NCI-H82 treated with DMSO at 0.1 percent for 48 hours (cell line): ENCODE results near the gene FADS2.

Source experiments
- DNase-seq: peaks from one replicate; lab custom pipeline; 2025; ENCODE audit not compliant: unreplicated experiment; lab: John Stamatoyannopoulos, UW

The FADS2 gene

DNA sequence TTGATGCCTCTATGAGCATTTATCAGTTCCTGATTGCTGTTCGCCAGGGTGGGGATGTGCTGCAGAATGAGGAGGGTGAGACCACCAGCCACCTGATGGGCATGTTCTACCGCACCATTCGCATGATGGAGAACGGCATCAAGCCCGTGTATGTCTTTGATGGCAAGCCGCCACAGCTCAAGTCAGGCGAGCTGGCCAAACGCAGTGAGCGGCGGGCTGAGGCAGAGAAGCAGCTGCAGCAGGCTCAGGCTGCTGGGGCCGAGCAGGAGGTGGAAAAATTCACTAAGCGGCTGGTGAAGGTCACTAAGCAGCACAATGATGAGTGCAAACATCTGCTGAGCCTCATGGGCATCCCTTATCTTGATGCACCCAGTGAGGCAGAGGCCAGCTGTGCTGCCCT is 32.6 kb upstream of the FADS2 start:
- no peak for DNase-seq

DNA sequence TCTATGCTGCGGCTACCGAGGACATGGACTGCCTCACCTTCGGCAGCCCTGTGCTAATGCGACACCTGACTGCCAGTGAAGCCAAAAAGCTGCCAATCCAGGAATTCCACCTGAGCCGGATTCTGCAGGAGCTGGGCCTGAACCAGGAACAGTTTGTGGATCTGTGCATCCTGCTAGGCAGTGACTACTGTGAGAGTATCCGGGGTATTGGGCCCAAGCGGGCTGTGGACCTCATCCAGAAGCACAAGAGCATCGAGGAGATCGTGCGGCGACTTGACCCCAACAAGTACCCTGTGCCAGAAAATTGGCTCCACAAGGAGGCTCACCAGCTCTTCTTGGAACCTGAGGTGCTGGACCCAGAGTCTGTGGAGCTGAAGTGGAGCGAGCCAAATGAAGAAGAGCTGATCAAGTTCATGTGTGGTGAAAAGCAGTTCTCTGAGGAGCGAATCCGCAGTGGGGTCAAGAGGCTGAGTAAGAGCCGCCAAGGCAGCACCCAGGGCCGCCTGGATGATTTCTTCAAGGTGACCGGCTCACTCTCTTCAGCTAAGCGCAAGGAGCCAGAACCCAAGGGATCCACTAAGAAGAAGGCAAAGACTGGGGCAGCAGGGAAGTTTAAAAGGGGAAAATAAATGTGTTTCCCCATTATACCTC is 32.1 kb upstream of the FADS2 start:
- DNase-seq = no peak

DNA sequence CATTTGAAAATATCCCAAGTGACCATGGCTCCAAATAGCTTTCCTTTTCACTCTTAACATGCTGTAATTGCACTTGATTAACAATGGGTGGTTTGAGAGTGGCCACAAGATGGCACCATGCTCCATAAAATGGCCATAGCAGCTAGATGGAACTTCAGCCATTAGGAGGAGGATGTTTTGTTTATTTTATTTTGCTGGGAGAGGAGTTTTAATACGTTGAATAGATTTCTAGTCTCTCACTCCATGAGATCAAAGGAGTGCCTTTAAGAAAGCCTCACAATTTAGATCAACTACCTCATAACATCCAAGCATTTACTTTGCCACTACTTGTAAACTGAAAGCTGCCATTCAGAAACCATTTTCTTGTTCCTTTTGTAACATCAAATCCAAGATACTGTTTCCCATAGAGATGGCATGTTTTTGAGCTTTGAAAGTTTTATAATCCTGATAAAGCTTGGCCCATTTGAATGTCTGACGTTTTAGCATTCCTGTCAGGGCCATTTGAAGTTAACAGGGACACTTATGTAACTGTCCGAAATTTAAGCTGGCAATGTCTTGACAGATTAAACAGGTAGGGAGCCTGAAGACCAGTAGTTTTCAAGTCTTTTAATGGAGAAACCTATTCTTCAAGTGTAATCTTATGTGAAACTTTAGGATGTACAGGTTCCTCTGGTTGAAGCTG is 30.7 kb upstream of the FADS2 start:
- peak; percentile 22 for DNase-seq

DNA sequence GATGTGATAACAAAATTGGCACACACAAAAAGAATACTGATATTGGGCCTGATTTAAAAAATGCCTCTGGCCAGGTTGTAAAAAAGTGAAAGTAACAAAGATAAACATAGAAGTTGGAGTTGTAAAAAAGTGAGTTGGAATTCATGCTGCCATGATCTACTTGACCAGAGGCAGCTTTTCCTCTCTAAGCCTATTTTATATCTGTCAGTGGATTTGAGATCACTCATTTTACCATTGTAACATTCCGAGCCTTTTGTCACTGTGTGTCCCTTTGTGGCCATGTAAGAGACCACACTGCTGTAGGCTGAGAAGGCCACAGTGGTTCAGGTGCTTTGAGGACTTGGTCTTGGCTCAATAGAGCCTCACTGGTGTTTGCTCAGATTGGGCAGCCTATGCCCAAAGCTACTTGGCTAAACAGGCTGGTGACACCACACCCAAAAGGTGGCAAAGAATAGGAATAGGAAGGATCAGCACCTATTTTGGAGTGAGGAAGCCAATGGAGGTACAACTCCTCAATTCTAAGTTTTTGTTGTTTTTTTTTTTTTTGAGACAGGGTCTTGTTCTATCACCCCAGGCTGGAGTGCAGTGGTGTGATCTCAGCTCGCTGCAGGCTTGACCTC is 28.3 kb upstream of the FADS2 start:
- DNase-seq = no peak

DNA sequence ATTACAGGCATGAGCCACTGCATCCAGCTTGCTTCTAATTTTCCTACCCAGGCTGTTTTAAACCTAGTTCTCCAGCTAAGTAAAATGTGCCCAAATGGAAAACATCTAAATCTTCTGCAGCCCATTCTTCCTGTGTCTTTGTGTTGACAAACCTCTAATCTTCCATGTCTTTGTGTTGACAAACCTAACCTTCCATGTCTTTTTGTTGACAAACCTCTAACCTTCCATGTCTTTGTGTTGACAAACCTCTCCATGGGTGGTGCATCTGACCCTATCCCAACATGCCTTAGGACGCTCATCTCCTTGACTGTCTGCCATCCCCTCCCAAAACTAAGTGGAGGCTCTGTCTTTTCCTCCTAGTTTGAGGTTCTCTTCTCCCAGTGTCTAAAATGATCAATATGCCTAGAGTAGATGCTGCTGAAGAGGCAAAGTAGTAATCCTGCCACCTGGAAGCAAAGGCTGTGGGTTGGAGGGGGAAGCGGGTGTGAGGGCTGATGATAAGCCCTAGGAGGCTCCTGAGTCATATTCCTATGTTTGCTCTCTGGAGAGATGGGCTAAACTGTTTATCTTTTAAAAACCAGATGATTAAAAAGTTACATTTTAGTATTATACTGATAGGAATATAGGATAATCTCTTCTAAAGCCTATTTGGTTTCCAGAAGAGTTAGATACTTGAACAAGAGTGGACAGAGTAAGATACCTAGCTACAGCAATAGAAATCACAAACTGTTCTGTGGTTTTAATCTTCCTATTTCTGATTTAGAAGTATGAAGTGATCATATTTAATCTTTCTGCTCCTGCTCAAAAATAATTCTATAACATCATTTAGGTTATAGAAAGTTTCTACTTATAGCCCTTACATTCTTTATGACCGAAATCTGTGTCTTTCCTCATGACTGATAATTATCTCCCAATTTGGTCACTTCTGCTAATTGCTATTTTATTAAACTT is 27.5 kb upstream of the FADS2 start:
- no peak for DNase-seq

DNA sequence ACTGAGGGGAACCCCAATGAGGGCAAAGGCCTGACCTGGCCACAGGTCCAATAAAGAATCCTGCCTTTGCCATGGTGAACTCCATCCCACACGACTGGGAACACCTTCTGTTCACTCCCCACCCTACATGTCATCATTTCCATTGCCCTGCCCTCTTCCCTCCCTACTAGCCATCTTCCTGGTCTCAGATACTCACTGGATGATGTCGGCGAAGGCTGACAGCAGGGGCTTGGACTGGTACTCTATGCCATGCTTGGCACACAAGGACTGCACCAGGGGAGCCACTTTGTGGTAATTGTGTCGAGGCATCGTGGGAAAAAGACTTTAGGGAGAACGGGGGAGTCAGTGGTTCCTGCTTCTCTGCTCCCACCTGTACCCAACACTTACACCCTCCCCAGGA is 25.5 kb upstream of the FADS2 start:
- DNase-seq = no peak

- DNase-seq = no peak
These were observed 24.0 kb upstream of the FADS2 start for GRCh38 chr11:61803889-61804647.

GRCh38 chr11:61805146-61805545 is 23.0 kb upstream of the FADS2 start:
- DNase-seq = no peak

DNA sequence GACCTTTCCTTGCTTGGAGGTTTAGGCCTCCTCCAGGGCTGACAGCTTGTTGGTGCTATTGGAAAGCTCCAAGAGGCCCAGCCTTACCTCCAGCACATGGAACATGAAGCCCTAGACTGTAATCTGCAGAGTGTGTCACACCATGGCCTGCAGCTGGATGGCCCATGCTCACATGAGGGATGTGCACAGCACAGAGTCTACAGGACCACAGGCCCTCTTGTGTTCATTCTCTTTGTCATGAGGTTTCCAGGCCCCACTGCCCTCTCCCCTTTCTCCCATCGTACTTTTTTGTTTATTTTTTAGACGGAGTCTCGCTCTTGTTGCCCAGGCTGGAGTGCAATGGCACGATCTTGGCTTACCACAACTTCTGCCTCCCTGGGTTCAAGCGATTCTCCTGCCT is 21.3 kb upstream of the FADS2 start:
- DNase-seq = no peak

DNA sequence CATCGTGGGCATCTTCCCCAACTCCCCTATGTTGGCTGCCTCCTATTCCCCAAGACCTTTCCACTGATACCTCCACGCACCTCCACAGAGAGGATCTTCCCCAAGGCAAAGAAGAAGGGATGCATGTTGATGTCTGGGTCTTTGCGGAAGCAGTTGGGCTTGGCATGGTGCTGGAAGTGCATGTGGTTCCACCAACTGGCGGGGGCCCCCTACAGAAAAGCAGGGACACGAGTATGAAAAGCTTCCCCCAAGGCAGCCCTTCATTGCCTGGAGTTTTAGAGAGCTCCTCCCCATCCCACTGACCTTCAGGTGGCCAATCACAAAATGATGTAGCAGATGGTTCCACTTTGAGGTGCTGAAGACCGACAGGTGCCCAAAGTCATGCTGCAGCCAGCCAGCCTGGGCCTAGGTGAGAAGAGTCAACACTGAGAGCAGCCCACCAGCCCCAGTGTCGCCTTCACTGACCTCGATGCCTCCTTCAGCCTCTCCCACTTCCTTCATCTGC is 17.4 kb upstream of the FADS2 start:
- DNase-seq = no peak

- no peak for DNase-seq
These were observed 16.3 kb upstream of the FADS2 start for GRCh38 chr11:61811831-61812230.

DNA sequence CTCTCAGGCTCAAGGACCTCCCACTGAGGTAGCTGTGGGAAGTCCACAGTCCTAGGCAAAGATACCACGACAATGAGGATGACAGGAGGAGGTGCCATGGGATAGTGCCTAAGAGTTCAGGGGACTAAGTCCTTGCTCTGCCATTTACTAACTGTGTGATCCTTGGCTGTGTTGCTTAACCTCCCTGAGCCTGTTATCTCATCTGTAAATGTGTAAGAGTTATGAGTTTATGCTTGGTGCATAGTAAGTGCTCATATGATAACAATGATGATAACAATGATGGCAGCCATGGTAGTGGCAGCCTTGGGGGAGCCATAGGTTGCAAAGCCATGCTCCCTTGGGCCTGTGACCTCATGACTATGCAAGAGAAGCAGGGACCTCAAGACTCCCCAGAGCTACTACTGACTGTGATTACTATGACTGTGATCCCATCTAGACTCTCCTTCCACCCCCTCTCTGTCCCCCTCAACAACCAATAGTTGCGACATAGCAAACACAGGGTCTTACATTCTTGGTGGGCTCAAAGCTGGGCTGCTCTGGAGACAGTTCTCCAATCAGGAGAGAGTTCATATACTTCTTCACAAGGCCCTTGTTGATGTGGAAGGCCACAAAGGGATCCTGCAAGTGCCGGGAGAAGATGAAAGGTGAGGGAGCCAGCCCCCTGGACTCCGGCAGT is 15.2 kb upstream of the FADS2 start:
- no peak for DNase-seq

GRCh38 chr11:61814247-61814957 is 13.7 kb upstream of the FADS2 start:
- no peak for DNase-seq

DNA sequence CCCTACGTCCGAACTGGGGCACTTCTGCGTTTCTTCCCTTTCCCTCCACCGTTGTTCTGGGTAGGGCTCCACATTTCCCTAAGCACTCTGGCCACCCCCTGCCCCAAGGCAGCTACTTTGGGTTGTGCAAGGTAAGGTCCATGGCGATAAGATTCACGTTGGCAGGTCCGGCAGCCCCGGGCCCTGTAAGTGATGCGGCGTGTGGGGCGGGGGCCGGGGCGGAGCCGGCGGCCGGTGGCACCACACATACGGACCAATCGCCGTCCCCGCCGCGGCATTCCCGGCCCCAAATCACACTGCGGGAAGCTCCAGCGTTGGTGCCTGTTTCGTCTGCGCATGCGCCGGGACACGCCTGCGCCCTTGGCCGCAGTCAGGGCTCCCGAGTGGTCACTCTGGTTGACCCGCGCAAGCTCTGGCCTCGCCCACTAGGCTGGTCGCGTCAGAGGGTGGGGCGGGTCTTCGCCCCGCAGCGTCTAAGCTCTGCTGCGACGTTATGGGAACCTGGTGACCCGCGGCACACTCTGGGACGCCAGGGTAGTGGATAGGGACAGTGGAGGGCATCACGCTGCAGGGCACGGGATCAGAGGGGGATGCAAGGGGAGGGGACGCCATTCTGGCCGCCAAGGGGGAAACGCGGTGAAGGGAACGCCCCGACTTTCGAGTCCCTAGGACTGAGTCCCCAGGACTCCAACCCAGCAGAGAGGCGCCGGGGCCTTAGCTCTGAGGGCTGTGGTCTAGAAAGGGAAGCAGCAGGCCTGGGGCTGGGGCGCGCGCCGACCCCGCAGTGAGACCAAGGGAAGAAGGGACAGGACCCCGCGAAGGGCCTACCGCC is 12.9 kb upstream of the FADS2 start:
- peak; percentile 73 for DNase-seq

DNA sequence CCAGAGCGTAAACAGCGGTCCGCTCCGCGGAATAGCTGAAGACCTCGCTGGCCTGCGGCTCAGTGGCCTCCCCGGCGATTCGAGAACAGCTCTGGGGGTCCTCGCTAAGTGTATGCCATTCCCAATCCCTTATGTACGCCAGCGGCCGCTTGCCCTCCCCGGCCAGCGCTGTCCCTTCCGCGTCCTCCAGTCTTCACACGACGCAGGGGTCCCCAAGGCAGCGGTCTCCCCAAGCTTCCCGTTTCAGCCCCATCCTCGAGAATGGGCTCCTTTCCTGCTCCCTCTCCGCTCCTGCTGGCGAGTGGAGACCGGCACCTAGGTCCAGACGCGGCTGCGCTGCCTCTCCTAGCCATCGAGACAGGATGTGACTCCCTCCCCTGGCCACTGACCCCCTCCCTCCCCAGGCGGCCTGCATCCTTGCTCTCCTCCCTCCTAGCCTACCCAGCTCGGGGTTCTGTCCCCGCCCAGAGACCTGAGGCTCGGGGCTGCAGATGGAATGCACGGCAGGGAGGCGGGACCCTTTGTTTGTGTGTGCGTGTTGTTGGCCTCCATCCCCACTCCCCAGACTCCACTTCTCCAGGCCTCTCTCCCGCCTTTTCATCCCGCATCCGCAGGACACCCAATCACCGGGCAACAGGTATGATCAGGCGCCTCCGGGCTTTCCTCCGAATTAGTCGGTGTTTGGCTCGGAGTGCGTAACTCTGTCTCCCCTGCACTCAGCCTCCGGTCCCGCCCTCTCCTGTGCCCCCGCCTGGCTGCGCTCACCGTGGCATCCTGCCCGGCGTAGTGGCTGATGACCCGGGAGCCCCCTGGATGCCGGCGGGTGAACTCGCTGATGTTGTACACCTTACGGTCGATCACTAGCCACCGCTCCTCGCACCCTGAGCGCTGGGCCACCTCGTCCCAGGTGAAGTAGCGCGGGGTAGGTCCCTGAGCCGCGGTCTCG is 12.0 kb upstream of the FADS2 start:
- no peak for DNase-seq

DNA sequence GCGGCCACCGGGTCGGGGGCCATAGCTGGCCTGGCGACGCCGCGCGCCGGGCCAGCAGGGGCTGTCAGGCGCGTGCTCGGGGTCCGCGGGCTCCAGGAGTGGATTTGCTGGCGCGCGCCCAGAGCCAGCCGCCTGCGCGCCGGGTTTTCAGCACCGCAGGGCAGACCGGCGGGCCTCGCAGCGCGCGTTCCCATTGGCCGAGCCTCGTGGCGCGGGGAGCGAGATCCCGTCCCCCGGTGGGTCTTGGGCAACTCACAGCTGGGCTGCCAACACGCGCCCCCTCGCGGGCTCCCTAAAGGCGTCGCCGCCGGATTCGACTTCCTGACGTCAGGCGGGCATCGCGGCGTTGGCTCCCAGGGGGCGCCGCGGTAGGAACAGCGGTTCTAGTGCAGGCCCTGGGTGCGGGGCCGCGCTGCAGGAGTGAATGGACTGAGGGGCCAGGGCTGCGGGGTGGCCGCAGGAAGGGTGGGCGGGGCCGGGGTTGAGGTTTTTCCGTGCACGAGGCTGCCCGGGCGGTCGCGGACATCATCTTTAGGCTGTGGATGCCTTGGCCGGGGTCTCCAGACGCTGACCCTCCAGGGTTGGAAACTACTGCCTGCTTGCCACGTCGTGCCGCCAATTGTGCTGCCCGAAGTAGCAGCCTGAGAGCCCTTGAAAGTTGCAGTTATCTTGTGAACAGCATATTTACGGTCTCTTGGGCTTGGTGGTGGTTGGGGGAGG is 11.2 kb upstream of the FADS2 start, which contains the start of gene FADS1:
FADS1 (minus strand) TSS at position 268 of the 720 bp plus-strand sequence; CDS start at position 194, 74 bp downstream.
- DNase-seq = peak; percentile 88
